GM06990 (cell line): Measurements from ENCODE around the gene AGL.
"Not testable (repeated sequence)": the region's sequence is repeated elsewhere in the genome, so short reads cannot be mapped to it uniquely, and the experiment has no call there.

Source experiments
- DNase-seq: peaks from one replicate; pipeline ENCODE4 v3.0.0-alpha.2; 2011; ENCODE audit not compliant: insufficient read length; ENCODE audit errors: extremely low read depth
- H3K27me3 ChIP-seq: replicated peaks from 2 replicates; pipeline ENCODE4 v1.6.0; 2011; ENCODE audit warnings: low read length; ENCODE audit not compliant: control insufficient read depth, insufficient read depth
- H3K36me3 ChIP-seq: 2 replicates; pipeline ENCODE4 v1.5.1; 2011; ENCODE audit warnings: low read length; ENCODE audit not compliant: control insufficient read depth, insufficient read depth
- H3K4me3 ChIP-seq: replicated peaks from 2 replicates; pipeline ENCODE4 v1.5.1; 2011; ENCODE audit warnings: low read depth, mild to moderate bottlenecking, control low read depth, low read length
- CTCF ChIP-seq: IDR thresholded peaks from 2 replicates; pipeline ENCODE4 v1.5.1; 2011; ENCODE audit warnings: low read length, control low read depth, mild to moderate bottlenecking, inconsistent platforms; ENCODE audit not compliant: insufficient read depth, poor library complexity, severe bottlenecking

Gene AGL

GRCh38 chr1:99955375-99955774 is 105.2 kb downstream of the AGL start:
- DNase-seq, result no peak
- Histone ChIP-seq H3K27me3 (no peaks in the 10 kb centered on the region), H3K36me3 (no peaks in the 10 kb centered on the region), H3K4me3 (no peak overlapping the region)
- no peak for TF ChIP-seq CTCF

- DNase-seq, result no peak
- Histone ChIP-seq H3K27me3 (no peaks in the 10 kb centered on the region), H3K36me3 (no peaks in the 10 kb centered on the region), H3K4me3 (no peak overlapping the region)
- TF ChIP-seq CTCF, result no peak
These were observed 106.6 kb downstream of the AGL start for GRCh38 chr1:99956755-99957154.

GRCh38 chr1:99957818-99958217 is 107.7 kb downstream of the AGL start:
- TF ChIP-seq CTCF, result no peak
- no peaks in the 10 kb centered on the region for H3K27me3 ChIP-seq
- DNase-seq, result no peak
- H3K36me3 ChIP-seq, result no peaks in the 10 kb centered on the region
- H3K4me3 ChIP-seq, result no peak overlapping the region

GRCh38 chr1:99959189-99959705 is 109.1 kb downstream of the AGL start:
- not testable (repeated sequence) for H3K36me3 ChIP-seq, DNase-seq, H3K27me3 ChIP-seq, H3K4me3 ChIP-seq

GRCh38 chr1:99960260-99960659 is 110.1 kb downstream of the AGL start:
- DNase-seq, H3K4me3 ChIP-seq, H3K27me3 ChIP-seq, H3K36me3 ChIP-seq: not testable (repeated sequence)

GRCh38 chr1:99963041-99963795 is 113.1 kb downstream of the AGL start:
- Histone ChIP-seq H3K27me3 (no peaks in the 10 kb centered on the region), H3K4me3 (no peak overlapping the region), H3K36me3 (no peaks in the 10 kb centered on the region)
- TF ChIP-seq CTCF, result no peak
- no peak for DNase-seq

GRCh38 chr1:99964806-99965205 is 114.6 kb downstream of the AGL start:
- H3K27me3 ChIP-seq, result no peaks in the 10 kb centered on the region
- no peaks in the 10 kb centered on the region for H3K36me3 ChIP-seq
- no peak overlapping the region for H3K4me3 ChIP-seq
- no peak for DNase-seq
- no peak for TF ChIP-seq CTCF
